ENCODE data around the gene CAVIN2. TPM values are rescaled to one million over a fixed set of nuclear protein-coding genes. Genes with fewer than 3 reads are reported as not detected.

Gene CAVIN2
- total RNA-seq, 4 donors from 2014 or later = 7.9 to 49.5 (median 15.2) TPM

DNA sequence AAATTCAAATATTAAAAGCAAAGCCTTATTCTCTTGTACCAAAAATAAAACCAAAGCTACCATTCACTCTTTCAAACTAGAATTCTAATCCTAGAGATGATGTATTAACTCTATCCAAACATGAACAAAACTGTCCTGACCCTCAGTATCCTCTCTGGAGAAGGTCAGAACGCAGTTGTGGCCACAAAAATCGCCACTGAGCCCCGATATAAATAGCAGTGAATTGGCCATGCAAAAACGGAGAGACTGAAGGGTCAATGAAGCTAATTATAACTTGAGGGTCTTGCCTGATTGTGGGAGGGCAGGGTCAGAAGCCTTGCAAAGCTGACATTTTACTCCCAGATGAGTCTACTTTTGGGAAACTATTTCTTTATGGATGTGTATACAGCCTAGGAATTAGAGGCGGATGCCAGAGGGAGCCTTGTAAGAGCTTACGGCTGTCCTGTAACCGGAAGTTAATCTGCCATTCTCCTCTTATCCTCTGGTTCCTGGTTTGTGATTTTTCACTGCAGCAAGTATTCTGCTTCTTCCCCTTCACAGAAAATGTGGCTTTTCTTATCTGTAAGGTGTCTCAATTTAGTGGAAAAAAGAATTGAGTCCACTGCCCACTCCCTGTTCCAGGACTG is 28.1 kb downstream of the CAVIN2 start:
- Histone ChIP-seq H3K9me3 (no peaks in the 10 kb centered on the region), H3K36me3 (no peaks in the 10 kb centered on the region), H3K4me3 (no peak overlapping the region), H3K27me3 (no peaks in the 10 kb centered on the region), H3K27ac (no peak overlapping the region), H3K4me1 (no peaks in the 10 kb centered on the region)
- TF ChIP-seq, protein P1, sequence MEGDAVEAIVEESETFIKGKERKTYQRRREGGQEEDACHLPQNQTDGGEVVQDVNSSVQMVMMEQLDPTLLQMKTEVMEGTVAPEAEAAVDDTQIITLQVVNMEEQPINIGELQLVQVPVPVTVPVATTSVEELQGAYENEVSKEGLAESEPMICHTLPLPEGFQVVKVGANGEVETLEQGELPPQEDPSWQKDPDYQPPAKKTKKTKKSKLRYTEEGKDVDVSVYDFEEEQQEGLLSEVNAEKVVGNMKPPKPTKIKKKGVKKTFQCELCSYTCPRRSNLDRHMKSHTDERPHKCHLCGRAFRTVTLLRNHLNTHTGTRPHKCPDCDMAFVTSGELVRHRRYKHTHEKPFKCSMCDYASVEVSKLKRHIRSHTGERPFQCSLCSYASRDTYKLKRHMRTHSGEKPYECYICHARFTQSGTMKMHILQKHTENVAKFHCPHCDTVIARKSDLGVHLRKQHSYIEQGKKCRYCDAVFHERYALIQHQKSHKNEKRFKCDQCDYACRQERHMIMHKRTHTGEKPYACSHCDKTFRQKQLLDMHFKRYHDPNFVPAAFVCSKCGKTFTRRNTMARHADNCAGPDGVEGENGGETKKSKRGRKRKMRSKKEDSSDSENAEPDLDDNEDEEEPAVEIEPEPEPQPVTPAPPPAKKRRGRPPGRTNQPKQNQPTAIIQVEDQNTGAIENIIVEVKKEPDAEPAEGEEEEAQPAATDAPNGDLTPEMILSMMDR (IDR thresholded peaks at IDR 0.05) = no peak
- TF ChIP-seq POLR2A (IDR thresholded peaks at IDR 0.05) = no peak
- no peak for DNase-seq

GRCh38 chr2:191818133-191818532 is 28.8 kb downstream of the CAVIN2 start:
- Histone ChIP-seq H3K27me3 (no peaks in the 10 kb centered on the region), H3K9me3 (no peaks in the 10 kb centered on the region), H3K4me1 (no peaks in the 10 kb centered on the region), H3K27ac (no peak overlapping the region), H3K4me3 (no peak overlapping the region), H3K36me3 (no peaks in the 10 kb centered on the region)
- TF ChIP-seq, protein P1 (IDR thresholded peaks at IDR 0.05) = no peak
- no peak for TF ChIP-seq POLR2A (IDR thresholded peaks at IDR 0.05)
- DNase-seq = no peak

DNA sequence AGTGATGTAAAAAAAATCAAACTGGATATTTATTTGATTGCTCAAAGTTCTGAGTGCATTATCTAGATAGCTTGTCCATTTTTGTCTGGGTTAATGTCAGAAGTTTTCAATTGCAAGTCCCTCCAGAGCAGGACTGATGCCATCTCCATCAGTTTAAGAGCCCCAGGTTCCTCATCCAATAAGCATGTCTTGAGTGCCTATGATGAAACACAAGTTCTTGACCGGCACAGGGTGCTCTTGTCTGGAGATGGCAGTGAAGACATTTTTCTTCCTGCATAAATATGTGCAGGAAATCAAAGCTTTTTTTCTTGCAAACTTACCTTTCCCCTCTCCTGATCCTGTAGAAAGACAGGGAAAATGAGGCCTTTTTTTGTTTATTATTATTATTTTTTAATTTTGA is 31.9 kb downstream of the CAVIN2 start:
- Histone ChIP-seq H3K27ac (no peak overlapping the region), H3K9me3 (no peaks in the 10 kb centered on the region), H3K36me3 (no peaks in the 10 kb centered on the region), H3K4me3 (no peak overlapping the region), H3K27me3 (no peaks in the 10 kb centered on the region), H3K4me1 (no peaks in the 10 kb centered on the region)
- TF ChIP-seq, protein P1 (IDR thresholded peaks at IDR 0.05) = no peak
- TF ChIP-seq POLR2A (IDR thresholded peaks at IDR 0.05) = no peak
- DNase-seq = no peak

- H3K4me3 ChIP-seq = no peak overlapping the region
- H3K9me3 ChIP-seq = no peaks in the 10 kb centered on the region
- TF ChIP-seq, protein P1 (IDR thresholded peaks at IDR 0.05) = no peak
- TF ChIP-seq POLR2A (IDR thresholded peaks at IDR 0.05) = no peak
- no peaks in the 10 kb centered on the region for H3K27me3 ChIP-seq
- no peaks in the 10 kb centered on the region for H3K36me3 ChIP-seq
- no peak overlapping the region for H3K27ac ChIP-seq
- no peak for DNase-seq
- H3K4me1 ChIP-seq = no peaks in the 10 kb centered on the region
These were observed 32.9 kb downstream of the CAVIN2 start for GRCh38 chr2:191813943-191814342.

GRCh38 chr2:191811807-191812602 is 34.9 kb downstream of the CAVIN2 start:
- no peak overlapping the region for H3K4me3 ChIP-seq
- no peaks in the 10 kb centered on the region for H3K9me3 ChIP-seq
- H3K27ac ChIP-seq = no peak overlapping the region
- DNase-seq = peak in 2 of 3 donors; percentile 58 to 74
- no peaks in the 10 kb centered on the region for H3K27me3 ChIP-seq
- no peak for TF ChIP-seq POLR2A (IDR thresholded peaks at IDR 0.05)
- TF ChIP-seq, protein P1 (IDR thresholded peaks at IDR 0.05) = peak in 5 of 6 experiments; percentile 27 to 90 (median 85)
- no peaks in the 10 kb centered on the region for H3K36me3 ChIP-seq
- no peaks in the 10 kb centered on the region for H3K4me1 ChIP-seq

Data from Peyer's patch (tissue), 4 donors.